Measurements from ENCODE around the gene ANGEL2.

DNA sequence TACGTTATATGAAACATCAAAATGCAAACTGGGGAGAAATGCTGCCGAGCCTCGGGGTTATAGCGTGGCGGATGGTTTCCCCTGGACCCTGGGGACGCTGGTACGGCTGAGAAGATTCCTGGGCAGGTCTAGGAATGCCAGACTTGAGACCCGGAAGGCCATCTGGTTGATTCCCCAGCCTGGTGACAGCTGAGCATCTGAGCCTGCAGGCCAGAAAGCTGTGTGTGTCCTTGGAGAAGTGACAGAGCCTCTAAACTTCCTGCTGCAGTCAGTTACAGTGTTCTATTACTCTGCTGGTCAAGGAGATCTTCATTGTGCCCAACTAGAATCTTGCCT is 63.1 kb downstream of the ANGEL2 start:
- TF ChIP-seq, protein P1, sequence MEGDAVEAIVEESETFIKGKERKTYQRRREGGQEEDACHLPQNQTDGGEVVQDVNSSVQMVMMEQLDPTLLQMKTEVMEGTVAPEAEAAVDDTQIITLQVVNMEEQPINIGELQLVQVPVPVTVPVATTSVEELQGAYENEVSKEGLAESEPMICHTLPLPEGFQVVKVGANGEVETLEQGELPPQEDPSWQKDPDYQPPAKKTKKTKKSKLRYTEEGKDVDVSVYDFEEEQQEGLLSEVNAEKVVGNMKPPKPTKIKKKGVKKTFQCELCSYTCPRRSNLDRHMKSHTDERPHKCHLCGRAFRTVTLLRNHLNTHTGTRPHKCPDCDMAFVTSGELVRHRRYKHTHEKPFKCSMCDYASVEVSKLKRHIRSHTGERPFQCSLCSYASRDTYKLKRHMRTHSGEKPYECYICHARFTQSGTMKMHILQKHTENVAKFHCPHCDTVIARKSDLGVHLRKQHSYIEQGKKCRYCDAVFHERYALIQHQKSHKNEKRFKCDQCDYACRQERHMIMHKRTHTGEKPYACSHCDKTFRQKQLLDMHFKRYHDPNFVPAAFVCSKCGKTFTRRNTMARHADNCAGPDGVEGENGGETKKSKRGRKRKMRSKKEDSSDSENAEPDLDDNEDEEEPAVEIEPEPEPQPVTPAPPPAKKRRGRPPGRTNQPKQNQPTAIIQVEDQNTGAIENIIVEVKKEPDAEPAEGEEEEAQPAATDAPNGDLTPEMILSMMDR (conservative IDR thresholded peaks at IDR 0.05 in 1 of 2, IDR thresholded peaks at IDR 0.05 in 1 of 2; ENCODE audit: extremely low read depth in 1 of 2, insufficient read depth in 1 of 2, low read depth in 1 of 2, low read length in 2 of 2), result no peak
- TF ChIP-seq EZH2 (IDR thresholded peaks at IDR 0.05; ENCODE audit: borderline replicate concordance, low read length), result no peak

All from mammary epithelial cell (primary cell).